Sigmoid colon (tissue), 7 donors: ENCODE results near the gene EIF4E. TPM values are rescaled to one million over a fixed set of nuclear protein-coding genes. Genes with fewer than 3 reads are reported as not detected.

Experiments
- DNase-seq: peaks from one replicate; pipeline ENCODE4 v3.0.0-alpha.2; 2019
- H3K27ac ChIP-seq, 4 donors: fragments of 200-600 bp; sonication (generic); one replicate each; pipeline ENCODE4 v1.5.1; 2016 to 2019; ENCODE audit warnings: mild to moderate bottlenecking in 1 of 4
- H3K27me3 ChIP-seq, 3 donors: fragments of 200-600 bp; sonication (generic); one replicate each; pipeline ENCODE4 v1.5.1; 2019; ENCODE audit warnings: mild to moderate bottlenecking in 1 of 3
- H3K36me3 ChIP-seq, 4 donors: fragments of 200-600 bp; sonication (generic); one replicate each; pipeline ENCODE4 v1.5.1; 2016 to 2019
- H3K4me1 ChIP-seq, 4 donors: fragments of 200-600 bp; sonication (generic); one replicate each; pipeline ENCODE4 v1.5.1; 2017 to 2019
- H3K4me3 ChIP-seq, 4 donors: fragments of 200-600 bp; sonication (generic); one replicate each; pipeline ENCODE4 v1.5.1; 2017 to 2019; ENCODE audit warnings: mild to moderate bottlenecking in 2 of 4, moderate library complexity in 1 of 4
- H3K9me3 ChIP-seq, 4 donors: fragments of 200-600 bp in 3 of 4; sonication (generic) in 3 of 4; one replicate each; pipeline versions ENCODE4 v1.5.1 to v1.6.1; 2013 to 2019
- EP300 ChIP-seq, 4 donors: sonication (generic); formaldehyde crosslinking; IDR thresholded peaks; one replicate each; pipeline ENCODE4 v1.6.1; 2017; ENCODE audit warnings: antibody characterized with exemption in 4 of 4
- POLR2A ChIP-seq, 2 donors: fragments of 450-650 bp; IDR thresholded peaks; one replicate each; pipeline ENCODE4 v1.6.1; 2016; ENCODE audit warnings: antibody characterized with exemption in 2 of 2, mild to moderate bottlenecking in 2 of 2, moderate library complexity in 2 of 2
- POLR2AphosphoS5 ChIP-seq, 4 donors: sonication (generic); formaldehyde crosslinking; IDR thresholded peaks; one replicate each; pipeline ENCODE4 v1.6.1; 2017; ENCODE audit warnings: antibody characterized with exemption in 4 of 4
- WGBS, 2 donors: extraction: QIAGEN DNeasy Blood & Tissue Kit; methylation state at CpG; one replicate each; pipeline ENCODE4 v1.1.7; 2013; 5-methylcytosine and 5-hydroxymethylcytosine counted together
- intact Hi-C: fragments of 100-400 bp; cut with DNase I; formaldehyde crosslinking; loops from one replicate; pipeline ENCODE4 v1.15.1; 2023
- polyA plus RNA-seq, 3 donors: library from polyadenylated mRNA; stranded (reverse); fragments of 200-250 nt; gene quantifications; one replicate each; pipeline ENCODE4 v1.2.3, GENCODE V29; 2013
- total RNA-seq, 4 donors: library from RNA; depleted of rRNA; stranded (reverse); fragments of >200 nt; gene quantifications; one replicate each; pipeline ENCODE4 v1.1.0, GENCODE V29; 2016
- TF ChIP-seq, protein P1 (sequence below), 4 experiments: fragments of 450-650 bp in 3 of 4; fragments of 200-600 bp in 1 of 4; IDR thresholded peaks; one replicate each; pipeline ENCODE4 v1.5.1; 2016 to 2019; ENCODE audit warnings: antibody characterized with exemption in 4 of 4, mild to moderate bottlenecking in 3 of 4, moderate library complexity in 2 of 4
- donor health status: healthy with polysubstance abuse.
- donor health status: Bipolar disorder and iron deficiency.
- donor health status: healthy.

EIF4E gene
- total and polyA plus RNA-seq, 7 donors: 38.5 to 115 (median 74.5) TPM

DNA sequence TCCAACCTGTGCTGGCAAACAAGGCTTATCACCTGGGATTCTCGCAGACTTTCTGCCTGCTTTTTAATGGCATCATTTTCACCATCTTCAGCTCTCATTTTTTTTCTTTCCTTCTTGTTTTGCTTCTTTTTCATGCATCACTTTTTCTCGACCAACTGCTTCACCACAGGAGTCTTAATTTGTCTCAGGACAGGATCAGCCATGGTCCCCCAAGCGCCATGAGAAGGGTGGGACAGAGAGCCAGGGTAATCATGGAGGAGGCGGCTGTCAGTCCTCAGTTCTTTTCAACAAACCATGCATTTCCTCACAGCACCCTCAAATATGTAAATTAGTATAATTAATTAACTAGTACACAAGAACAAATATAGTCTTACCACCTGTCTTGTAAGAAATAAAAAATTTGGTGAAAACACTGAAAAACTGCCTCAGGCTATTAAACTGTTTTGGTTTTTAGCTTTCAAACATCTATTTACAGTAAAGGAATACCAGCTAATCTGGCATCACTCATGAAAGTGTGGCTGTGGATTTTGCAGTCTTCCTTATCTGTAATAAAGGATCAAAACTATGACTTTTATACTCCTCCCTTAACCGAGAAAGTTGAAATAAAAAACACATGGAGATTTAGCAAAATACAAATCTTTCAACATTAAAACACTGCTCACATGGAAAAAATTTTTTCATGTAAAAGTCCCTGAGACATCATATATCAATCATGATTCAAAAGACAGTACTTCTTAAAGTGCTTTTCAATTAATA, 19.1 kb downstream of the EIF4E start:
- no peak overlapping the region for H3K4me3 ChIP-seq
- no peaks in the 10 kb centered on the region for H3K36me3 ChIP-seq
- H3K9me3 ChIP-seq: no peaks in the 10 kb centered on the region
- H3K27me3 ChIP-seq: no peaks in the 10 kb centered on the region
- H3K27ac ChIP-seq: no peak overlapping the region
- no peak for DNase-seq
- 69 to 72% methylated on average over 5 of the region's 5 CpGs for WGBS, 2 donors
- TF ChIP-seq POLR2AphosphoS5 (IDR thresholded peaks at IDR 0.05): no peak
- no peak for TF ChIP-seq POLR2A (IDR thresholded peaks at IDR 0.05)
- no peak for TF ChIP-seq EP300 (IDR thresholded peaks at IDR 0.05)
- TF ChIP-seq, protein P1, sequence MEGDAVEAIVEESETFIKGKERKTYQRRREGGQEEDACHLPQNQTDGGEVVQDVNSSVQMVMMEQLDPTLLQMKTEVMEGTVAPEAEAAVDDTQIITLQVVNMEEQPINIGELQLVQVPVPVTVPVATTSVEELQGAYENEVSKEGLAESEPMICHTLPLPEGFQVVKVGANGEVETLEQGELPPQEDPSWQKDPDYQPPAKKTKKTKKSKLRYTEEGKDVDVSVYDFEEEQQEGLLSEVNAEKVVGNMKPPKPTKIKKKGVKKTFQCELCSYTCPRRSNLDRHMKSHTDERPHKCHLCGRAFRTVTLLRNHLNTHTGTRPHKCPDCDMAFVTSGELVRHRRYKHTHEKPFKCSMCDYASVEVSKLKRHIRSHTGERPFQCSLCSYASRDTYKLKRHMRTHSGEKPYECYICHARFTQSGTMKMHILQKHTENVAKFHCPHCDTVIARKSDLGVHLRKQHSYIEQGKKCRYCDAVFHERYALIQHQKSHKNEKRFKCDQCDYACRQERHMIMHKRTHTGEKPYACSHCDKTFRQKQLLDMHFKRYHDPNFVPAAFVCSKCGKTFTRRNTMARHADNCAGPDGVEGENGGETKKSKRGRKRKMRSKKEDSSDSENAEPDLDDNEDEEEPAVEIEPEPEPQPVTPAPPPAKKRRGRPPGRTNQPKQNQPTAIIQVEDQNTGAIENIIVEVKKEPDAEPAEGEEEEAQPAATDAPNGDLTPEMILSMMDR (IDR thresholded peaks at IDR 0.05): no peak
- H3K4me1 ChIP-seq: peaks cover 0 to 61% (median 49%) of the 10 kb centered on the region in 4 donors
- intact Hi-C loops: no loop called here

DNA sequence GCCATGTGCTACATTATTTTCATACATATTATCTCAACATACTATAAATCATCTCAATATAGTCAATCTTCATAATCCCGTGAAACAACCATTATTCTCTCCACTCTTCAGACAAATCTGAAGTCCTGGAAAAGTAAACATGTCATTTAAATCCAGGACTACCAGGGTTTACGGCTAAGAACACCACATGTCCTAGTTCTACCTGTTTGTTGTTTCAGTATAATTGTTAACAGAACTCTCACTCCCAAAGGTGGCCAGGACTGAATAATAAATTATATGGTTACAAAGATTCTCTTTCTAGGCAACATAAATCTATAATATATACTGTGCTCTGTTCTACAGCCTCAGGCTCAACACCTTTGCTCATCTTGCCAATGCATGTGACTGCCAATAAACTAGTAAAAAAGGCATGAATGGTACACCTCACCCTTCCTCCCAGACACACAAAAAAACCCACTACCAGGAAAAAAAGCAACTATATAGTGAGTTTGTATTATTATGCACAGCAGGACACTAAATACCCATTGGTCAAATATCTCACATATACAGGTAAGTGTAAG, 20.1 kb downstream of the EIF4E start:
- Histone ChIP-seq H3K36me3 (no peaks in the 10 kb centered on the region), H3K9me3 (no peaks in the 10 kb centered on the region), H3K4me1 (peaks cover 0 to 70% (median 49%) of the 10 kb centered on the region in 4 donors), H3K27me3 (no peaks in the 10 kb centered on the region), H3K27ac (no peak overlapping the region), H3K4me3 (no peak overlapping the region)
- intact Hi-C loops: no loop called here
- WGBS, 2 donors: 22 to 68% methylated on average over 2 of the region's 2 CpGs
- TF ChIP-seq EP300 (IDR thresholded peaks at IDR 0.05) (no peak), POLR2AphosphoS5 (IDR thresholded peaks at IDR 0.05) (no peak), POLR2A (IDR thresholded peaks at IDR 0.05) (no peak)
- TF ChIP-seq, protein P1 (IDR thresholded peaks at IDR 0.05): no peak
- DNase-seq: no peak

DNA sequence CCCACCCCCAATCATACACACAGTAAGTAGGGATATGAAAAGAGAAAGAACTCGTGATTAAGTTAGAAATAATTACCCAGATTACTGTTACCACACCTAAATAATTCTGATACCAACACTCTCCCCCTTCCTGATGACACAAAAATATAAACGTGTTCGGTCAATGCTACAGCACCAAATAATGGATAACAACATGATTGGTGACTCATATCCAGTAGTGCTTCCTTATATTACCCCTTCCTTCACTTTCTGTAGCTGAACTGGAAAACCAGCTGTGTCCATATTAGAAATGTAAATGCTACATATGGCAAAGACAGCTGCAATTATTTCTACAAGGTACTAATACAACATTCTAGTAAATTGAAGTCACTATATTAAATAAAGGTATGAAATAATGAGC, 20.8 kb downstream of the EIF4E start:
- H3K4me1 ChIP-seq: peaks cover 0 to 73% (median 49%) of the 10 kb centered on the region in 4 donors
- H3K27ac ChIP-seq: no peak overlapping the region
- 37 to 66% methylated on average over 3 of the region's 3 CpGs for WGBS, 2 donors
- no peaks in the 10 kb centered on the region for H3K9me3 ChIP-seq
- TF ChIP-seq POLR2AphosphoS5 (IDR thresholded peaks at IDR 0.05) (no peak), POLR2A (IDR thresholded peaks at IDR 0.05) (no peak)
- no peaks in the 10 kb centered on the region for H3K27me3 ChIP-seq
- intact Hi-C loops: no loop called here
- H3K36me3 ChIP-seq: no peaks in the 10 kb centered on the region
- no peak overlapping the region for H3K4me3 ChIP-seq
- DNase-seq: no peak

DNA sequence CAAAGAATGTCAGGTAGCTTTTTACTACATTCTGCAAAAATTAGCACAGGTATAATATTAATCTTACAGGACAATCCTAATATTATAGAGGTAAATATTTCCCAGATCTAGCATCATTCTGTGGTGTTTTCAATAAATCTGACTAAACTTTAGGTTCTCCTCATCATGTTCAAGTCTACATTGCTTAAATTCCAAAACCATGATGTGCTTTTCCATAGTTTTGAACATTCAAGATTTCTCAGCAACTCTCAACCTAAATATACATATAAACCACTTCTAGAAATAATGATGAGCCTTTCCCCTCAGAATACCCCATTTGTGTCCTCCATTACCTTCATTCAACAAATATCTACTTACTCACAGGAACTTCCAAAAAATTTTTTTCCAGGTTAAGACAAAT, 23.1 kb downstream of the EIF4E start:
- H3K36me3 ChIP-seq: peaks cover 0 to 8% (median 7%) of the 10 kb centered on the region in 4 donors
- H3K27ac ChIP-seq: no peak overlapping the region
- no peak overlapping the region for H3K4me3 ChIP-seq
- DNase-seq: no peak
- no peaks in the 10 kb centered on the region for H3K27me3 ChIP-seq
- H3K4me1 ChIP-seq: peaks cover 0 to 71% (median 46%) of the 10 kb centered on the region in 4 donors
- intact Hi-C loops: no loop called here
- no peaks in the 10 kb centered on the region for H3K9me3 ChIP-seq
- TF ChIP-seq, protein P1 (IDR thresholded peaks at IDR 0.05): no peak
- TF ChIP-seq EP300 (IDR thresholded peaks at IDR 0.05): no peak
- TF ChIP-seq POLR2AphosphoS5 (IDR thresholded peaks at IDR 0.05): no peak
- TF ChIP-seq POLR2A (IDR thresholded peaks at IDR 0.05): no peak

DNA sequence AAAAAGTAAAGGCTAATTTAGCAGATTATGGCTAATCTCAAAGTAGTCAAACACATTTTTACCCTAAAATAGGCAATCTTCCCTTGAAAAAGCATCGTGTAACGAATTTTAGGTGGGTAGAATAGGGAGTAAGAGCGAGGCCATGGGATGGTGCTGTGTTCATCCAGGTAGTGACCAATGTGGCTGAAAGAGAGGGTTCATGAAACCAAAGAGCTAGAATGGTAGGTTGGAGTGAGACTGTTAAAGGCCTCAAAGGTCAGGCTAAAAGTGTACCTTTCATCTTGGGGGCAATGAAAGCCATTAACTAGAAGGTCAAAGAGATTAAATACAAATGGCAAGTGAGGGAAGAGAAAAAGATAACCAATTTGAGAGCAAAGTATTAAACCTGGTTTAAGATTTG, 23.6 kb downstream of the EIF4E start:
- Histone ChIP-seq H3K27me3 (no peaks in the 10 kb centered on the region), H3K27ac (no peak overlapping the region), H3K9me3 (no peaks in the 10 kb centered on the region), H3K4me3 (no peak overlapping the region), H3K4me1 (peaks cover 0 to 65% (median 40%) of the 10 kb centered on the region in 4 donors), H3K36me3 (peaks cover 0 to 14% (median 9%) of the 10 kb centered on the region in 4 donors)
- DNase-seq: no peak
- intact Hi-C loops: no loop called here
- 97 to 98% methylated on average over 3 of the region's 3 CpGs for WGBS, 2 donors
- TF ChIP-seq POLR2AphosphoS5 (IDR thresholded peaks at IDR 0.05) (no peak), POLR2A (IDR thresholded peaks at IDR 0.05) (no peak), EP300 (IDR thresholded peaks at IDR 0.05) (no peak)
- TF ChIP-seq, protein P1 (IDR thresholded peaks at IDR 0.05): no peak
